NB4 (cell line): ENCODE results near the gene FUT8.

Experiments used
- MAX ChIP-seq: IDR thresholded peaks from 2 replicates; pipeline ENCODE4 v1.6.1; 2011; ENCODE audit warnings: low read depth, low read length
- POLR2A ChIP-seq: IDR thresholded peaks from 2 replicates; pipeline ENCODE4 v1.6.1; 2011; ENCODE audit warnings: mild to moderate bottlenecking; ENCODE audit not compliant: insufficient read length; ENCODE audit errors: extremely low read depth
- TF ChIP-seq, protein P1 (sequence below): IDR thresholded peaks from one replicate; pipeline ENCODE4 v1.5.1; 2012; ENCODE audit warnings: low read depth, low read length

DNA sequence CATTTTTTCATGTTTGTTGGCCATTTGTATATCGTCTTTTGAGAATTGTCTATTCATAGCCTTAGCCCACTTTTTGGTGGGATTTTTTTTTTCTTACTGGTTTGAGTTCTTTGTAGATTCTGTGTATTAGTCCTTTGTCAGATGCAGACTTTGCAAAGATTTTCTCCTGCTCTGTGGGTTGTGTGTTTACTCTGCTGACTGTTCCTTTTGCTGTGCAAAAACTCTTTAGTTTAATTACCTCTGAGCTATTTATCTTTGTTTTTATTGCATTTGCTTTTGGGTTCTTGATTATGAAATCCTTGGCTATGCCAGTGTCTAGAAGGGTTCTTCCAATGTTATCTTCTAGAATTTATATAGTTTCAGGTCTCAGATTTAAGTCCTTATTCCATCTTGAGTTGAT, 220.0 kb downstream of the FUT8 start:
- TF ChIP-seq, protein P1, sequence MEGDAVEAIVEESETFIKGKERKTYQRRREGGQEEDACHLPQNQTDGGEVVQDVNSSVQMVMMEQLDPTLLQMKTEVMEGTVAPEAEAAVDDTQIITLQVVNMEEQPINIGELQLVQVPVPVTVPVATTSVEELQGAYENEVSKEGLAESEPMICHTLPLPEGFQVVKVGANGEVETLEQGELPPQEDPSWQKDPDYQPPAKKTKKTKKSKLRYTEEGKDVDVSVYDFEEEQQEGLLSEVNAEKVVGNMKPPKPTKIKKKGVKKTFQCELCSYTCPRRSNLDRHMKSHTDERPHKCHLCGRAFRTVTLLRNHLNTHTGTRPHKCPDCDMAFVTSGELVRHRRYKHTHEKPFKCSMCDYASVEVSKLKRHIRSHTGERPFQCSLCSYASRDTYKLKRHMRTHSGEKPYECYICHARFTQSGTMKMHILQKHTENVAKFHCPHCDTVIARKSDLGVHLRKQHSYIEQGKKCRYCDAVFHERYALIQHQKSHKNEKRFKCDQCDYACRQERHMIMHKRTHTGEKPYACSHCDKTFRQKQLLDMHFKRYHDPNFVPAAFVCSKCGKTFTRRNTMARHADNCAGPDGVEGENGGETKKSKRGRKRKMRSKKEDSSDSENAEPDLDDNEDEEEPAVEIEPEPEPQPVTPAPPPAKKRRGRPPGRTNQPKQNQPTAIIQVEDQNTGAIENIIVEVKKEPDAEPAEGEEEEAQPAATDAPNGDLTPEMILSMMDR = no peak
- no peak for TF ChIP-seq POLR2A
- no peak for TF ChIP-seq MAX
